ENCODE results near the gene ARHGAP28. TPM values are rescaled to one million over a fixed set of nuclear protein-coding genes. Genes with fewer than 3 reads are reported as not detected.
"Not testable (repeated sequence)": the region's sequence is repeated elsewhere in the genome, so short reads cannot be mapped to it uniquely, and the experiment has no call there.

ARHGAP28 gene
- total RNA-seq, 3 donors from 2014 or later: 2.0 to 6.8 (median 2.6) TPM

DNA sequence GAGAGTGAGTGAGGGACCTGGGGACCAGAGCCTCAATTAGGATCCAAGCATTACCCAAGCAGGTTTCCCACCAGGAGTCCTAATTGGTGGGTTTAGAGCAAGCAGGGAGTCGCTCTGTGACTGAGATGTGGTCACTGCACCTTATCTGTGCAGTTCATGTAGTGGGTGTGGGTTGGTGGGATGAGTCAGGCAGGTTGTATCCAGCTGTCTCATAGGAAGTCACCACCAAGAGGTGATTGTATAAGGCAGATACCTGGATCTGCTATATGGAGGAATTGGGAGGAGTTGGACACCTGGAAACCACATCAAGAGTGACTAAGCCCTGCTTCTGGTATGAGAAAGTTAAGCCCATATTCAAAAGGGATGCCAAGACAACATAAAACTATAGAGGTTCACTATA, 106.8 kb downstream of the ARHGAP28 start:
- Histone ChIP-seq H3K4me1 (ENCODE audit: low read depth) (no peaks in the 10 kb centered on the region), H3K36me3 (ENCODE audit: low read depth) (no peaks in the 10 kb centered on the region), H3K4me3 (no peak overlapping the region), H3K9me3 (no peaks in the 10 kb centered on the region)
- TF ChIP-seq, protein P1, sequence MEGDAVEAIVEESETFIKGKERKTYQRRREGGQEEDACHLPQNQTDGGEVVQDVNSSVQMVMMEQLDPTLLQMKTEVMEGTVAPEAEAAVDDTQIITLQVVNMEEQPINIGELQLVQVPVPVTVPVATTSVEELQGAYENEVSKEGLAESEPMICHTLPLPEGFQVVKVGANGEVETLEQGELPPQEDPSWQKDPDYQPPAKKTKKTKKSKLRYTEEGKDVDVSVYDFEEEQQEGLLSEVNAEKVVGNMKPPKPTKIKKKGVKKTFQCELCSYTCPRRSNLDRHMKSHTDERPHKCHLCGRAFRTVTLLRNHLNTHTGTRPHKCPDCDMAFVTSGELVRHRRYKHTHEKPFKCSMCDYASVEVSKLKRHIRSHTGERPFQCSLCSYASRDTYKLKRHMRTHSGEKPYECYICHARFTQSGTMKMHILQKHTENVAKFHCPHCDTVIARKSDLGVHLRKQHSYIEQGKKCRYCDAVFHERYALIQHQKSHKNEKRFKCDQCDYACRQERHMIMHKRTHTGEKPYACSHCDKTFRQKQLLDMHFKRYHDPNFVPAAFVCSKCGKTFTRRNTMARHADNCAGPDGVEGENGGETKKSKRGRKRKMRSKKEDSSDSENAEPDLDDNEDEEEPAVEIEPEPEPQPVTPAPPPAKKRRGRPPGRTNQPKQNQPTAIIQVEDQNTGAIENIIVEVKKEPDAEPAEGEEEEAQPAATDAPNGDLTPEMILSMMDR (IDR thresholded peaks at IDR 0.05): no peak
- intact Hi-C loops (cut with DNase I, micrococcal nuclease): no loop called here
- DNase-seq: no peak
- ATAC-seq: no peak

DNA sequence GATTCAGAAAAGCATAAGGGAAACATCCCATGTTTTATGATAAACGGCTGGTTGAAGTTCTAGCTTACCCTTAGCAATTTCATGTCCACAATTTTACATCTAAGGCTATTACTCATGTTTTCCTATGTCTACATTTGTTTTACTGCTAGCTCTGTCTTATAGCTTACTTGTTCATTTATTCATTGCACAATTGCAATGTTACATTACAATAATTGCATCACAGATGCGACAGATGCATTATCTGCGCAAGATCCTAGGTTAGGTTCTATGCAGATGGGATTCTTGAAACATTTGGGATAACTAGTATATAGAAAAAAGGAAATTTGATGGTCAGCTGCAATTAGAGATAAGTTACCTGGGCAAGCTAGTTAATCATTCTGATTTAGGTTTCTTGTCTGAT, 108.4 kb downstream of the ARHGAP28 start:
- no peak overlapping the region for H3K4me3 ChIP-seq
- TF ChIP-seq, protein P1 (IDR thresholded peaks at IDR 0.05): no peak
- H3K36me3 ChIP-seq (ENCODE audit: low read depth): no peaks in the 10 kb centered on the region
- no peaks in the 10 kb centered on the region for H3K9me3 ChIP-seq
- no peaks in the 10 kb centered on the region for H3K4me1 ChIP-seq (ENCODE audit: low read depth)
- DNase-seq: no peak
- intact Hi-C loops (cut with DNase I, micrococcal nuclease): no loop called here
- ATAC-seq: no peak

- H3K4me3 ChIP-seq: no peak overlapping the region
- ATAC-seq: no peak
- H3K4me1 ChIP-seq (ENCODE audit: low read depth): no peaks in the 10 kb centered on the region
- intact Hi-C loops (cut with DNase I, micrococcal nuclease): no loop called here
- no peaks in the 10 kb centered on the region for H3K36me3 ChIP-seq (ENCODE audit: low read depth)
- TF ChIP-seq, protein P1 (IDR thresholded peaks at IDR 0.05): no peak
- DNase-seq: no peak
- no peaks in the 10 kb centered on the region for H3K9me3 ChIP-seq
Observed at GRCh38 chr18:6842081-6842480, 112.6 kb downstream of the ARHGAP28 start.

DNA sequence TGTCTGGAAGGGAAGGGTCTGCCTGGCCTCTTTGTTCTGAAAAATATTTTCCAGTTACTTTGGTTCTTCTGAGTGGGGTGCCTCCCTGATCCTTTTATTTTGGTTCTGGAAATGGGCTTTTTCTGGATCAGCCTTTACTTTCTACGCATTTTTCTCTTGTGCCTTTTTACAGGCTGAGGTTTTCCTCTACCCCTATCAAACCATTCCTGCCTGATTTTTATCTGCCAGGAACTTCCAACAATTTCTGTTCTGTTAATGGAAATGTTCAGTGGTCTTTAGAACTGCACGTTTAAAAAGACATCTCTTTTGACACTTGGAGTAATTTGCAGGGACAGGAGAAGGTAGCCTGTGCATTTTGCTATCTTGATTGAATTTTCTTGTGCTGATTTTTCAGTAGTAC, 113.8 kb downstream of the ARHGAP28 start:
- no peaks in the 10 kb centered on the region for H3K9me3 ChIP-seq
- DNase-seq (no peak), ATAC-seq (no peak)
- no peak overlapping the region for H3K4me3 ChIP-seq
- no peaks in the 10 kb centered on the region for H3K36me3 ChIP-seq (ENCODE audit: low read depth)
- H3K4me1 ChIP-seq (ENCODE audit: low read depth): no peaks in the 10 kb centered on the region
- TF ChIP-seq, protein P1 (IDR thresholded peaks at IDR 0.05): no peak
- intact Hi-C loops (cut with DNase I, micrococcal nuclease): no loop called here

- DNase-seq; H3K4me3 ChIP-seq; H3K4me1 ChIP-seq (ENCODE audit: low read depth); ATAC-seq; H3K9me3 ChIP-seq; H3K36me3 ChIP-seq (ENCODE audit: low read depth); intact Hi-C loops (cut with DNase I, micrococcal nuclease): not testable (repeated sequence)
Observed at GRCh38 chr18:6845521-6845920, 116.0 kb downstream of the ARHGAP28 start.

GRCh38 chr18:6850396-6850795, 120.9 kb downstream of the ARHGAP28 start:
- Histone ChIP-seq H3K4me3 (no peak overlapping the region), H3K9me3 (no peaks in the 10 kb centered on the region), H3K4me1 (ENCODE audit: low read depth) (no peaks in the 10 kb centered on the region), H3K36me3 (ENCODE audit: low read depth) (no peaks in the 10 kb centered on the region)
- TF ChIP-seq, protein P1 (IDR thresholded peaks at IDR 0.05): no peak
- DNase-seq: no peak
- intact Hi-C loops (cut with DNase I, micrococcal nuclease): no loop called here
- no peak for ATAC-seq

All from mucosa of descending colon (tissue), 3 donors.